Thyroid gland (tissue), 4 donors: Measurements from ENCODE around the gene HADHB. TPM values are rescaled to one million over a fixed set of nuclear protein-coding genes. Genes with fewer than 3 reads are reported as not detected.

Experiments used
- DNase-seq, 2 donors: peaks; one replicate each; pipeline ENCODE4 v3.0.0-alpha.2; 2019
- H3K27ac ChIP-seq, 3 donors: fragments of 200-600 bp; sonication (generic); 1 replicate in 2 of 3; 2 replicates in 1 of 3; pipeline ENCODE4 v1.5.1; 2016 to 2019; ENCODE audit warnings: mild to moderate bottlenecking in 1 of 3, moderate library complexity in 1 of 3
- H3K27me3 ChIP-seq: fragments of 200-600 bp; sonication (generic); one replicate; pipeline ENCODE4 v1.5.1; 2019
- H3K36me3 ChIP-seq, 2 donors: fragments of 200-600 bp; sonication (generic); one replicate each; pipeline ENCODE4 v1.5.1; 2016 to 2019
- H3K4me1 ChIP-seq, 2 donors: fragments of 200-600 bp; sonication (generic); one replicate each; pipeline ENCODE4 v1.5.1; 2017 to 2019
- H3K4me3 ChIP-seq, 3 donors: fragments of 200-600 bp; sonication (generic); replicated peaks in 1 of 3; 1 replicate in 2 of 3; 2 replicates in 1 of 3; pipeline ENCODE4 v1.5.1; 2016; ENCODE audit warnings: mild to moderate bottlenecking in 1 of 3
- H3K9me3 ChIP-seq: fragments of 200-600 bp; sonication (generic); one replicate; pipeline ENCODE4 v1.5.1; 2017
- POLR2A ChIP-seq, 2 donors: fragments of 450-650 bp; IDR thresholded peaks; one replicate each; pipeline ENCODE4 v1.6.1; 2017; ENCODE audit warnings: antibody characterized with exemption in 2 of 2, mild to moderate bottlenecking in 2 of 2, moderate library complexity in 1 of 2
- WGBS, 2 donors: methylation state at CpG; one replicate each; pipeline ENCODE4 v1.1.5; 2017; 5-methylcytosine and 5-hydroxymethylcytosine counted together
- intact Hi-C: fragments of 100-400 bp; cut with DNase I; formaldehyde crosslinking; loops from one replicate; pipeline ENCODE4 v1.15.1; 2023
- total RNA-seq, 4 donors: library from RNA; depleted of rRNA; stranded (reverse); fragments of >200 nt; gene quantifications; one replicate each; pipeline ENCODE4 v1.2.3, GENCODE V29; 2016
- TF ChIP-seq, protein P1 (sequence below), 6 experiments: fragments of 200-600 bp in 3 of 6; fragments of 450-650 bp in 3 of 6; sonication (generic) in 3 of 6; IDR thresholded peaks; one replicate each; pipeline ENCODE4 v1.5.1; 2016 to 2019; ENCODE audit warnings: antibody characterized with exemption in 6 of 6, mild to moderate bottlenecking in 2 of 6, inconsistent platforms in 1 of 6, moderate library complexity in 1 of 6

HADHB gene
- 100 to 1,000 TPM; 127 to 200 (median 184) TPM for total RNA-seq

DNA sequence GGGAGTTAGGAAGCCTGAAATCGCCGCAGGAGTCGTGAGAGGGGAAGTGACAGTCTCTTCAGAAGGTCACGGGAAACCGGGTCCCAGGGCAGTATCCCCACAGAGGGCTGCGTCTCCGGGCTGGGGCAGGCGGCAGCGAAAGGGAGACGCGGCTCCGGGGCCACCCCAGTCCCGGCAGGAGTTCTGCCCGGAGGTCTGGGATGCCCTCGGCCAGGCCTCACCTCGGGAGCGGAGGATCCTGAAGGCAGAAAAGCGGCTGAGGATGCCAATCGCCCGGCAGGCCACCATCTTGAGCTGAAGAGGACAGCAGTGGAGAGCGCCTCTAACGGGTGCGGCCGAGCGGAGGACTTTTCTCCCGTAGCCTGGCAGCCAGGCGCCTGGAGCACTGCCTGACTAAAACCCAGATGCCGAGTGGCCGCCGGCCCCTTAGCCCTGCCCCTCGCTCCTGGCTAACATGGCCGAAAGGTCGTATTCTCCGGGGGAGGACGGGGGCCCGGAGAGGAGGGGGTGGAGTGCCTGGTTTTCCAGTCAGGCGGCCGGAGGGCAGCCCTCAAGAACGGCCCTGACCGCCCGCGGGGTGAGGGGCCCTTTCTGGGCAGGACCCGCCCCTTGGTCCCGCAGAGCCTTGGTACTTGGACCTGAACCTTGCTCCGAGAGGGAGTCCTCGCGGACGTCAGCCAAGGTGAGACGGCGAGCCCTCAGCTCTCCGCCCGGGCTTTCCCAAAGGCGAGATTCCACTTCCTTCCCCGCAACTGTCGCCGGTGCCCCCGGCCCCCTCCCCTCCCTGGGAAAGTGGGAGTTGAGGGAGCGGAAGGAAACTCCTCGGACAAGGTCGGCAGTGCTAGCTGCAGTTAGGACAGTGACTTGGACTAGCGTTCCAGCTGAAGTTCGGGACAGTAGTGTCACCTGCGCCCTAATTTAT, at the start of gene HADHB, which contains the start of gene HADHA:
HADHB (plus strand) TSS at position 631 of the 922 bp plus-strand sequence. CDS start 9,316 bp downstream, outside the sequence.
HADHA (minus strand) TSS at position 324 of the 922 bp plus-strand sequence; CDS start at position 288, 36 bp downstream.
- H3K27me3 ChIP-seq: no peaks in the 10 kb centered on the region
- intact Hi-C loops: loop anchor here (10.0 kb wide), 1 partner anchor 50 kb away; no protein-coding TSS in a partner anchor
- peak; percentile 93 for DNase-seq
- H3K9me3 ChIP-seq: no peaks in the 10 kb centered on the region
- H3K4me1 ChIP-seq: peaks cover 16 to 41% of the 10 kb centered on the region in 2 donors
- no peaks in the 10 kb centered on the region for H3K36me3 ChIP-seq
- WGBS, 2 donors: 1% methylated on average over 37 to 45 of the region's 63 CpGs
- TF ChIP-seq POLR2A (IDR thresholded peaks at IDR 0.05): peak; percentile 37 to 87
- TF ChIP-seq, protein P1, sequence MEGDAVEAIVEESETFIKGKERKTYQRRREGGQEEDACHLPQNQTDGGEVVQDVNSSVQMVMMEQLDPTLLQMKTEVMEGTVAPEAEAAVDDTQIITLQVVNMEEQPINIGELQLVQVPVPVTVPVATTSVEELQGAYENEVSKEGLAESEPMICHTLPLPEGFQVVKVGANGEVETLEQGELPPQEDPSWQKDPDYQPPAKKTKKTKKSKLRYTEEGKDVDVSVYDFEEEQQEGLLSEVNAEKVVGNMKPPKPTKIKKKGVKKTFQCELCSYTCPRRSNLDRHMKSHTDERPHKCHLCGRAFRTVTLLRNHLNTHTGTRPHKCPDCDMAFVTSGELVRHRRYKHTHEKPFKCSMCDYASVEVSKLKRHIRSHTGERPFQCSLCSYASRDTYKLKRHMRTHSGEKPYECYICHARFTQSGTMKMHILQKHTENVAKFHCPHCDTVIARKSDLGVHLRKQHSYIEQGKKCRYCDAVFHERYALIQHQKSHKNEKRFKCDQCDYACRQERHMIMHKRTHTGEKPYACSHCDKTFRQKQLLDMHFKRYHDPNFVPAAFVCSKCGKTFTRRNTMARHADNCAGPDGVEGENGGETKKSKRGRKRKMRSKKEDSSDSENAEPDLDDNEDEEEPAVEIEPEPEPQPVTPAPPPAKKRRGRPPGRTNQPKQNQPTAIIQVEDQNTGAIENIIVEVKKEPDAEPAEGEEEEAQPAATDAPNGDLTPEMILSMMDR (IDR thresholded peaks at IDR 0.05): peak in 1 of 6 experiments; percentile 38
- peak within 1 kb of the TSS; percentile 81 to 93 (median 82) for H3K4me3 ChIP-seq
- peak within 1 kb of the TSS; percentile 95 to 98 (median 98) for H3K27ac ChIP-seq

DNA sequence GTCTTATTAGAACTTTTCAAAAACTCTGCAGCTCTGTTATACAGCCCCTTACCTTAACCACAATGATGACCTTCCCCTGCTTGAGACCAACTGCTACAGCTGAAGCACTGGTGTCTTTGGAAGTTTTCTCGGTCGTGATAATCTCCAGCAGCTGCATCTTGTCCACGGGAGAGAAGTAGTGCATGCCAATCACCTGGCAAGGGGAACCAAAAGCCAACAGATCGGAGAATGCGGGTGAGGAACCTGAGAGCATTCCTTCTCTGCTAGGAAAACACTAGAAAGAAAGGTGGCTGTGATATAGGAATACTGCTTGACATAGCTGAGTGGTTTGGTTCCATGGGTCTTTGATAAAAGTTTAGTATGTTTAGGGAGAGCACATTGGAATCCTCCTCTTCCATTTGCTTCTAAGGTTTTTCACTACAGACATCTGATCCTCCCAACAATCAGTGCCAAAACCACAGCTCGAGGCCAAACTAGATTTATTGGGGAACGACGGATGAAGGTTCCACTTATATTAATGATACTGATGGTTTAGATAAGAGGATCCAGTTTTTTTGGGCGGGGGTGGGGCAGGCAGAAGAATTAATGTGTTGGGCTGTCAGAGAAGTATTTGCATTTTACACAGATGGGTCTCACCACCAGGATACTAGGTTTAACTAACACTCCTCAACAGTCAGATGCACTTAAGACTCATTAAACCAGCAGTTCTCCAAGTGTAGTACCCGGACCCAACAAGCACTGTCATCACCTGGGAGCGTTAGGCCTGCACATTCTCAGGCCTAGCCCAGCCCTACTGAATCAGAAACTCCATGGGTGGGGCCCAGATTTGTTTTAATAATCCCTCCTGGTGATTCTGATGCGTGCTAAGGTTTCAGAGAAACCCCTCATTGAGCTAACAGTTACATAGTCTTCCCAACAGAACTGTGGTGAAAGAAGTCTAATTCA, 49.4 kb upstream of the HADHB start:
- DNase-seq: no peak
- H3K36me3 ChIP-seq: peaks cover 58 to 71% of the 10 kb centered on the region in 2 donors
- WGBS, 2 donors: 71 to 74% methylated on average over 12 of the region's 12 CpGs

DNA sequence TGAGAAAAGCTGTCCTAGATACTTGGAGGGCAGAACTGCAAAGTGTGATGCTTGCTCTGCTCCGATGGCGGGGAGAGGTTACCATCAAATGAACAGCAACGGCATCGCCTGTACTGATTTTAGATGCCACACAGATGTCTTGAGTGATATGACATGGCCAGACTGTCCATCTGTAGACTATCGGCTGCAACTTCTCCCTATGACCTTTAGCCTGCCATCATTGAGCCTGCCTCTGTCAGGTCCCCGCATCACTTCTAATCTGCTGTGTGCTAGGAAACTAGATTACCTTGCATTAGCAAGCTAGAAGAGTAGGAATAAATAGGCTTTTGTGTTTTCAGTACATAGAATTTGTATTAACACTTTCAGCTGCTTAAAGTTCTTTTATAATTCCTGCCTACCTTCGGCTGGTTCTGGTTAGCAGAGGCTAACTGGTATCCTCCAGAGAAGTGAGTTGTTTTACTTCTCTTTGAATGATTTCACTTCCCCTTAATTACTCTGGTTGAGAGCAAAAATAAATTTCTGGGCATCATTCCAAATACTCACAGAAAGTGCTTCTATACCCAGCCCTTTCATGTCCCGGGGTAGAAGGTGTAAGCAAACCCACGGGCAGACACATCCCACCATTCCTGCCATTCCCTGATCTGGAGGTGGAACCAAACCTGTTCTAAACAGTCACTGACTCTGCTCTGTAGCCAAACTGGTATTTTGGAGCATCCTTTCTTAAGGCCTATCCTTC, 47.9 kb upstream of the HADHB start:
- intact Hi-C loops: no loop called here
- Histone ChIP-seq H3K36me3 (peaks cover 68 to 71% of the 10 kb centered on the region in 2 donors), H3K4me3 (no peak overlapping the region), H3K4me1 (no peaks in the 10 kb centered on the region), H3K27ac (no peak overlapping the region), H3K27me3 (no peaks in the 10 kb centered on the region), H3K9me3 (no peaks in the 10 kb centered on the region)
- 85% methylated on average over 9 of the region's 9 CpGs for WGBS, 2 donors
- no peak for DNase-seq
- TF ChIP-seq, protein P1 (IDR thresholded peaks at IDR 0.05): no peak
- TF ChIP-seq POLR2A (IDR thresholded peaks at IDR 0.05): no peak

More for the DNA sequence above, 49.4 kb upstream of the HADHB start:
- Histone ChIP-seq H3K4me3 (no peak overlapping the region), H3K9me3 (no peaks in the 10 kb centered on the region), H3K27ac (no peak overlapping the region), H3K4me1 (no peaks in the 10 kb centered on the region), H3K27me3 (no peaks in the 10 kb centered on the region)
- intact Hi-C loops: no loop called here
- no peak for TF ChIP-seq POLR2A (IDR thresholded peaks at IDR 0.05)
- TF ChIP-seq, protein P1 (IDR thresholded peaks at IDR 0.05): no peak

DNA sequence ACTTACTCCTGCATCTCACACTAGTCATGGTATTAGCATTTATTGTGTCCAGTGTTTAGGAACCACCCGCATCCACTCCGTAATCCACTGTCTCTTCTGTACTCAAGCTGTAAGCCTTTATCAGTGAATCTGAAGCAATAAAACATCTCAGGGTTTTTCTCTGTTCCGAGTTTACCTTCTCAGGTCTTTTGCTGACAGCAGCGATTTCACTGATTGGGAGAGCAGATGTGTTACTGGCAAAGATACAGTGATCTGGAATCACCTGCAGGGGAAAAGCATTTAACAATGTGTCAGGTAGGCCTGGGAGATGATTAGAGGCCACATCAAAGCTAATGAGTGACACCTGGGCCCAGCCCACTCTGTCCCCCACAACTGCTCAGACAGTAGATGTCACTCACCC, 47.2 kb upstream of the HADHB start:
- no peak overlapping the region for H3K27ac ChIP-seq
- no peak overlapping the region for H3K4me3 ChIP-seq
- H3K4me1 ChIP-seq: no peaks in the 10 kb centered on the region
- DNase-seq: no peak
- no peaks in the 10 kb centered on the region for H3K27me3 ChIP-seq
- no peaks in the 10 kb centered on the region for H3K9me3 ChIP-seq
- peaks cover 63 to 70% of the 10 kb centered on the region in 2 donors for H3K36me3 ChIP-seq
- intact Hi-C loops: no loop called here
- TF ChIP-seq, protein P1 (IDR thresholded peaks at IDR 0.05): no peak
- TF ChIP-seq POLR2A (IDR thresholded peaks at IDR 0.05): no peak
- WGBS, 2 donors: 96 to 98% methylated on average over 4 of the region's 4 CpGs
